PC-3 (cell line): ENCODE measurements around the gene RAP1GAP2.

ENCODE experiments used
- CTCF ChIP-seq: fragments of 300-600 bp; sonication (generic); conservative IDR thresholded peaks from 2 replicates; pipeline ENCODE4 v1.5.1; 2017; ENCODE audit warnings: antibody characterized with exemption, low read depth, mild to moderate bottlenecking, low read length
- EZH2 ChIP-seq: fragments of 300-600 bp; sonication (generic); IDR thresholded peaks from one replicate; pipeline ENCODE4 v1.6.1; 2017; ENCODE audit warnings: antibody characterized with exemption, mild to moderate bottlenecking, low read length; ENCODE audit not compliant: unreplicated experiment
- EZH2phosphoT487 ChIP-seq: fragments of 300-600 bp; sonication (generic); IDR thresholded peaks from 2 replicates; pipeline ENCODE4 v1.6.1; 2018; ENCODE audit warnings: mild to moderate bottlenecking, antibody characterized with exemption, low read length, borderline replicate concordance

- no peak for TF ChIP-seq CTCF
- no peak for TF ChIP-seq EZH2phosphoT487
- TF ChIP-seq EZH2, result no peak
Observed at GRCh38 chr17:3049705-3050295, 253.6 kb downstream of the RAP1GAP2 start.
